GM12878 (cell line): ENCODE results near the gene GGT5. TPM values are rescaled to one million over a fixed set of nuclear protein-coding genes. Genes with fewer than 3 reads are reported as not detected.
"Not testable (repeated sequence)": the region's sequence is repeated elsewhere in the genome, so short reads cannot be mapped to it uniquely, and the experiment has no call there.

Experiments
- ATAC-seq: fragments of 200-7000 bp; cut with Tn5 transposase; 3 replicates; pipeline ENCODE4 v1.9.1; 2020; ENCODE audit warnings: mild to moderate bottlenecking, moderate library complexity
- BruUV-seq: library from RNA; stranded (reverse); fragments of 400-500 nt; replicated peaks from 2 replicates; lab custom pipeline; 2021; lab: Mats Ljungman, UMichigan
- CTCF ChIA-PET: fragments of 300-600 bp; sonication (Branson Sonifier 250); formaldehyde crosslinking; extraction: SDS; loops from one replicate; lab custom pipeline; 2021; ENCODE audit warnings: inconsistent platforms; lab: Yijun Ruan, JAX
- POLR2A ChIA-PET: fragments of 350-600 bp; formaldehyde crosslinking; extraction: SDS; loops from one replicate; lab custom pipeline; 2021; ENCODE audit warnings: inconsistent platforms; lab: Charles Lee
- RAD21 ChIA-PET: fragments of 300-600 bp; sonication (Branson Sonifier 250); formaldehyde crosslinking; loops from one replicate; lab custom pipeline; 2023; ENCODE audit warnings: antibody characterized with exemption; ENCODE audit not compliant: unreplicated experiment; lab: Charles Lee
- SMC1A ChIA-PET: fragments of 300-600 bp; sonication (Branson Sonifier 250); formaldehyde crosslinking; loops from one replicate; lab custom pipeline; 2023; ENCODE audit not compliant: unreplicated experiment, uncharacterized antibody; lab: Charles Lee
- DNase-seq: peaks from one replicate; pipeline ENCODE4 v3.0.0-alpha.2; 2011; ENCODE audit warnings: low read depth, low spot score
- FAIRE-seq: peaks from 3 replicates; lab custom pipeline; 2011; peaks lifted over from hg19 to GRCh38; lab: Jason Lieb, UNC
- H2AFZ ChIP-seq: 2 replicates; pipeline ENCODE4 v1.6.0; 2011; ENCODE audit warnings: low read depth, low read length, control low read depth; ENCODE audit not compliant: control insufficient read depth
- H3K27ac ChIP-seq: 2 replicates; pipeline ENCODE4 v1.5.1; 2011; ENCODE audit warnings: control low read depth; ENCODE audit not compliant: control insufficient read depth, insufficient read depth
- H3K27me3 ChIP-seq, 2 experiments: replicated peaks in 1 of 2; 2 replicates each; pipeline versions ENCODE4 v1.6.0 to v1.6.1; 2011; ENCODE audit warnings: low read length in 1 of 2; ENCODE audit not compliant: control insufficient read depth in 2 of 2, insufficient read depth in 2 of 2
- H3K36me3 ChIP-seq, 2 experiments: 2 replicates each; pipeline ENCODE4 v1.5.1; 2011; ENCODE audit warnings: low read length in 1 of 2; ENCODE audit not compliant: control insufficient read depth in 2 of 2, insufficient read depth in 2 of 2
- H3K4me1 ChIP-seq: 2 replicates; pipeline ENCODE4 v1.6.1; 2011; ENCODE audit warnings: mild to moderate bottlenecking, low read length, moderate library complexity, mixed read lengths; ENCODE audit not compliant: control insufficient read depth, insufficient read depth
- H3K4me2 ChIP-seq: 2 replicates; pipeline ENCODE4 v1.6.0; 2011; ENCODE audit warnings: control low read depth; ENCODE audit not compliant: control insufficient read depth, insufficient read depth
- H3K4me3 ChIP-seq: fragments of 200-600 bp; sonication (generic); 2 replicates; pipeline ENCODE4 v1.5.1; 2016
- H3K79me2 ChIP-seq: 2 replicates; pipeline ENCODE4 v1.6.0; 2011; ENCODE audit warnings: low read length; ENCODE audit not compliant: control insufficient read depth, insufficient read depth
- H3K9ac ChIP-seq: 2 replicates; pipeline ENCODE4 v1.8.0; 2011; ENCODE audit warnings: low read length, control low read depth, mixed read lengths; ENCODE audit not compliant: control insufficient read depth, insufficient read depth
- H3K9me3 ChIP-seq: replicated peaks from 3 replicates; pipeline ENCODE4 v1.5.1; 2011; ENCODE audit warnings: mild to moderate bottlenecking, low read length; ENCODE audit not compliant: control insufficient read depth, insufficient read depth
- H4K20me1 ChIP-seq: 2 replicates; pipeline ENCODE4 v1.6.0; 2011; ENCODE audit not compliant: control insufficient read depth, insufficient read depth
- RAD21 ChIP-seq: IDR thresholded peaks from 2 replicates; pipeline ENCODE4 v1.6.1; 2011; ENCODE audit warnings: mild to moderate bottlenecking, low read depth, low read length, moderate library complexity; ENCODE audit not compliant: insufficient read depth
- SMC3 ChIP-seq: IDR thresholded peaks from 2 replicates; pipeline ENCODE4 v1.6.1; 2011; ENCODE audit warnings: low read length, improper control_type of control experiment, borderline replicate concordance
- YY1 ChIP-seq: IDR thresholded peaks from 2 replicates; pipeline ENCODE4 v1.6.1; 2011; ENCODE audit warnings: low read depth, mild to moderate bottlenecking, low read length
- WGBS: methylation state at CpG from one replicate; pipeline ENCODE4 v1.1.6; 2016; ENCODE audit warnings: low lambda C conversion rate; ENCODE audit not compliant: insufficient replicate concordance, insufficient coverage; ENCODE audit errors: missing lambda C conversion rate; 5-methylcytosine and 5-hydroxymethylcytosine counted together
- in situ Hi-C: fragments of 300-500 bp; cut with MboI; formaldehyde crosslinking; loops from 9 replicates; pipeline ENCODE4 v1.14.3; 2018; ENCODE audit warnings: mixed read lengths
- intact Hi-C: fragments of 100-400 bp; cut with micrococcal nuclease; formaldehyde crosslinking; loops from one replicate; pipeline ENCODE4 v1.14.2; 2022; ENCODE audit not compliant: unreplicated experiment
- polyA plus RNA-seq, 11 experiments: library from polyadenylated mRNA; depleted of rRNA in 4 of 11; unstranded in 6 of 11; stranded (reverse) in 5 of 11; fragments of >200 nt; fragmentation: Nextera tagmentation in 4 of 11; fragmentation: Illumina TruSeq in 1 of 11; extraction: Ambion mirVana in 4 of 11; extraction: Trizol in 1 of 11; gene quantifications; 1 replicate in 1 of 11; 2 replicates in 10 of 11; pipeline versions ENCODE4 v1.2.1 to v1.2.3, GENCODE V29; 2011 to 2016; ENCODE audit warnings: inconsistent platforms in 2 of 11, missing spikeins in 2 of 11, low read depth in 1 of 11
- total RNA-seq, 4 experiments: library from RNA; depleted of rRNA in 3 of 4; stranded (reverse); fragments of >200 nt in 3 of 4; fragmentation: Illumina TruSeq in 1 of 4; extraction: Trizol in 1 of 4; gene quantifications; 2 replicates each; pipeline versions ENCODE4 v1.2.1 to v1.2.3, GENCODE V29; 2013 to 2021
- TF ChIP-seq, protein P1 (sequence below), 3 experiments: IDR thresholded peaks in 2 of 3; conservative IDR thresholded peaks in 1 of 3; 2 replicates each; pipeline ENCODE4 v1.5.1; 2011; ENCODE audit warnings: low read depth in 3 of 3, low read length in 3 of 3, mild to moderate bottlenecking in 3 of 3, control low read depth in 2 of 3, moderate library complexity in 2 of 3, inconsistent platforms in 1 of 3, mixed read lengths in 1 of 3; ENCODE audit not compliant: control insufficient read depth in 2 of 3, insufficient read depth in 1 of 3; ENCODE audit errors: extremely low read depth in 1 of 3

GGT5 gene
- total and polyA plus RNA-seq, 10 of the 15 experiments (the other 5 are each of a cell fraction or from before 2014, with no cell fraction given) = 0.34 TPM; not detected in 9

DNA sequence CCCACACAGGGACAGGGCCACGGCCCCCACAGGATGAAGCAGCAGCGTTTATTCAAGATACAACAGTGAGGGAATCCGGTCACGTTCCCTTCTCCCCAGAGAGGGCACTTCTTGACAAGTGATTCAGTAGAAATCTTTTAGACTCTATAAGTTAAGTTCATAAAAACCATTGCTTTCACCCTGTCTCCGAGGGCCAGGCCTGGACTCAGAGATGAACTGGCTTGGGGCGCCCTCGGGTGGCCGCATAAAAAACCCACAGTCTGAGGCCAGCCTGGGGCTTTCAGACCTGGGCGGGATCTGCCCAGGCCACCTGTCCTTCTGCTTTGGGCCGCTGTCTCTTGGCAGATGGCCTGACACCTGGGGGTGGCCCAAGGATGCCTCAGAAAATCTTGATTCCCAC, 14.6 kb upstream of the GGT5 start:
- ATAC-seq = 0 out of 3 replicates have a peak, but pooled peaks have one; percentile 35
- H3K79me2 ChIP-seq, H4K20me1 ChIP-seq, SMC1A ChIA-PET, H3K4me2 ChIP-seq, H3K9ac ChIP-seq, RAD21 ChIA-PET, H3K9me3 ChIP-seq, intact Hi-C loops, H3K36me3 ChIP-seq, DNase-seq, H3K27ac ChIP-seq, CTCF ChIA-PET, H3K4me1 ChIP-seq, POLR2A ChIA-PET, FAIRE-seq, H2AFZ ChIP-seq, H3K4me3 ChIP-seq, BruUV-seq, in situ Hi-C loops, H3K27me3 ChIP-seq: not testable (repeated sequence)
- peak; percentile 48; the same call in 1 of the 2 replicates for TF ChIP-seq SMC3
- 0 out of 2 replicates have a peak, but pooled peaks have one; percentile 13 for TF ChIP-seq YY1
- TF ChIP-seq, protein P1, sequence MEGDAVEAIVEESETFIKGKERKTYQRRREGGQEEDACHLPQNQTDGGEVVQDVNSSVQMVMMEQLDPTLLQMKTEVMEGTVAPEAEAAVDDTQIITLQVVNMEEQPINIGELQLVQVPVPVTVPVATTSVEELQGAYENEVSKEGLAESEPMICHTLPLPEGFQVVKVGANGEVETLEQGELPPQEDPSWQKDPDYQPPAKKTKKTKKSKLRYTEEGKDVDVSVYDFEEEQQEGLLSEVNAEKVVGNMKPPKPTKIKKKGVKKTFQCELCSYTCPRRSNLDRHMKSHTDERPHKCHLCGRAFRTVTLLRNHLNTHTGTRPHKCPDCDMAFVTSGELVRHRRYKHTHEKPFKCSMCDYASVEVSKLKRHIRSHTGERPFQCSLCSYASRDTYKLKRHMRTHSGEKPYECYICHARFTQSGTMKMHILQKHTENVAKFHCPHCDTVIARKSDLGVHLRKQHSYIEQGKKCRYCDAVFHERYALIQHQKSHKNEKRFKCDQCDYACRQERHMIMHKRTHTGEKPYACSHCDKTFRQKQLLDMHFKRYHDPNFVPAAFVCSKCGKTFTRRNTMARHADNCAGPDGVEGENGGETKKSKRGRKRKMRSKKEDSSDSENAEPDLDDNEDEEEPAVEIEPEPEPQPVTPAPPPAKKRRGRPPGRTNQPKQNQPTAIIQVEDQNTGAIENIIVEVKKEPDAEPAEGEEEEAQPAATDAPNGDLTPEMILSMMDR (IDR thresholded peaks at IDR 0.05 in 2 of 3, conservative IDR thresholded peaks at IDR 0.05 in 1 of 3; ENCODE audit: control insufficient read depth in 2 of 3, extremely low read depth in 1 of 3, insufficient read depth in 1 of 3, low read depth in 3 of 3, low read length in 3 of 3) = peak; percentile 11 to 39 (median 33); a peak in 3 of 6 replicates
- peak; percentile 66 for TF ChIP-seq RAD21
- WGBS = 0% methylated on average over 8 of the region's 10 CpGs

DNA sequence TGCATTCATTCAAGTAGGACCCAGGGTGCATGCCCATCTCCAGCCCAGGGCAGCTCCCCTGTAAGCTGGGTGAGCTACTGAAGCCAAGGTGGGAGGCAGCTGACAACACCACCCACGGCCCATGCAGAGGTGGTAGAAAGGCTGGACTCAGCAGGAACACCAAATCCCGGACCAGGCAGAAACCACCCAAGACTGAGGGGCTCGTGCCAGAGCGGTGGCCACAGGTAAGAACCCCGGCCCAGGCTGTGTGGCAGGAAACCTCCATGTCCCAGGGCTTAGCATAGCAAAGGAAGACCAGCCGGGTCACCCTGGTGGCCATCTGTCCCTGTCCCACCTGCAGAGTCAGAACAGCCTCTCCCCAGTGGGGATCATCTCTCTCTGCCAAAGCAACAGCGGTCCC, 11.9 kb upstream of the GGT5 start:
- H3K27me3 ChIP-seq, H3K9ac ChIP-seq, H3K4me2 ChIP-seq, POLR2A ChIA-PET, H3K27ac ChIP-seq, ATAC-seq, H4K20me1 ChIP-seq, H3K4me1 ChIP-seq, CTCF ChIA-PET, H3K4me3 ChIP-seq, H2AFZ ChIP-seq, DNase-seq, SMC1A ChIA-PET, H3K9me3 ChIP-seq, RAD21 ChIA-PET, intact Hi-C loops, H3K36me3 ChIP-seq, in situ Hi-C loops, BruUV-seq, FAIRE-seq, H3K79me2 ChIP-seq: not testable (repeated sequence)
- 82% methylated on average over 6 of the region's 7 CpGs for WGBS

DNA sequence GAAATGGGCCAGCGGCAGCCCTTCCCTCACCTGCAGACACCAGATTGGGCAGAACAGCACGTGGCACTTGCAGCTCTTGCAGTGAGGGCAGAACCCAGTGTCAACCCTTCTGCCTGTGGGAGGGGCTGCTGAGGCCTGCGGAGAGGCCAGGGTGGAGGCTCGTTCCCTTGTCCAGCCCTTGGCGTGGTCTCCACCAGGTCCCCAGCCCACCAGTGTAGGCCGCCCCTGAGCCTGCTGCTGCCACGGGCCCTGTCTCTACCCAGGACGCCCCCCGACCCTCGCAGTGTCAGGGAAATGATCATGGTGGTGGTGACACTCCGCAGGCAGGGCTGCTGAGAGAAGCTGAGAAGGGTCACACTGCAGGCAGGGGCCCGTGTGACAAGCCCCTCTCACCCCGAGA, 11.3 kb upstream of the GGT5 start:
- RAD21 ChIA-PET, CTCF ChIA-PET, DNase-seq, BruUV-seq, POLR2A ChIA-PET, H3K4me3 ChIP-seq, H3K9me3 ChIP-seq, H3K79me2 ChIP-seq, H3K4me2 ChIP-seq, H3K27ac ChIP-seq, H3K36me3 ChIP-seq, H4K20me1 ChIP-seq, in situ Hi-C loops, H2AFZ ChIP-seq, H3K27me3 ChIP-seq, H3K9ac ChIP-seq, SMC1A ChIA-PET, ATAC-seq, intact Hi-C loops, FAIRE-seq, H3K4me1 ChIP-seq: not testable (repeated sequence)
- 61% methylated on average over 7 of the region's 13 CpGs for WGBS
